AG08396 (cell line): ENCODE data around the gene HEPACAM2.
A peak's percentile ranks its signal among the peaks of the same experiment; 100 is the strongest.

Experiments used
- DNase-seq: peaks from one replicate; pipeline ENCODE4 v3.0.0; 2012; ENCODE audit warnings: low spot score, mixed read lengths

HEPACAM2 gene

DNA sequence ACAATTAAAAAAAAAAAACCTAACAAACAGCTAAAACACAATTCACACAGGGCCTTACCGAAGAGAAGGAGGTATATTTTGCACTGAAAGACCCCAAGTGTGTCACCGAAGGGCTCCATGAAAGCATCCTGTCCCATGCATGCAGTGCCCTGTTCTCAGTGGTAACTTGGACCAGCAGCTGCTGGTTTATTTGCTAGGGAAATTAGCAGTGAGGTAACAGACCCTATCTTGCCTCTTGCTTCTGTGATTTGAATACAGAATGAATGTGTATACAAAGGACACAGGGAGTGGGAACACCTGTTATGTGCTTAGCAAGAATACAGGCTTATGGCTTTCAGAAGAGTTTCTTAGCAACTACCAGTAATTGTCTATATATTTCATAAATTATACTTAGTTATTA lies at the start of gene HEPACAM2:
Gene HEPACAM2 (minus strand): TSS at position 160 of the 400 bp plus-strand sequence.
- no peak for DNase-seq

- no peak for DNase-seq
These were observed 39.0 kb upstream of the HEPACAM2 start for GRCh38 chr7:93265220-93265619.

- DNase-seq = no peak
These were observed 36.3 kb upstream of the HEPACAM2 start for GRCh38 chr7:93262535-93262934.

GRCh38 chr7:93258661-93259060 lies 32.4 kb upstream of the HEPACAM2 start:
- no peak for DNase-seq

DNA sequence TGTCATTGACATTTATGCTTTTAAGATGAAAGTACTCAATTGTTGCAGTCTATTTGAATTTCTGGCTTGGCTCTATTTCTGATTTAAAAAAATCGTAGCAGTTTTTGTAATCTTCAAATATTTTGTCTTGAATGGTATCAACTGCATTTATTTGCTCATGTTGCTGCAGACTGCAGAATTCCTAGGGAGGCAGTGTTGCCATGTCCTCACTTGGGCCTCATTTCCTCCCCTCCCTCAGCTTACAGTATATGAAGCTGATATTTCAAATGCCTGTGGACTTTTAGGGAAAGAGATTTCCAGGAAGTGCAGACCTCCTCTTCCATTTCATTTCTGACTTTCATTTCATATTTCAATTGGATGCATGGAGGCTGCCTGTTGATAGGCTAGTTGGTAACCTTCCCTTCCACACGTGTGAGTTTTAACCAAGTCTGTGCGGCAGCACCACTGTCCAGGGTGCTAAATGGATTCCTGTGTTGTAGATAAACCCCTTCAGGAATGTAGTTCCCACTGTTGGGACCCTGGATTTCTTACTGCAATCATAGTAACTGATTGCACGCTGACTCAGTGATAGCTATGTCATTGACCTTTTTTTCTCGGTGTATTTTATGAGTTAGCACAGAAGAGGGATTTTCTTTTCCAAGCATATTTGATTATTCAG lies 23.4 kb upstream of the HEPACAM2 start:
- no peak for DNase-seq

DNA sequence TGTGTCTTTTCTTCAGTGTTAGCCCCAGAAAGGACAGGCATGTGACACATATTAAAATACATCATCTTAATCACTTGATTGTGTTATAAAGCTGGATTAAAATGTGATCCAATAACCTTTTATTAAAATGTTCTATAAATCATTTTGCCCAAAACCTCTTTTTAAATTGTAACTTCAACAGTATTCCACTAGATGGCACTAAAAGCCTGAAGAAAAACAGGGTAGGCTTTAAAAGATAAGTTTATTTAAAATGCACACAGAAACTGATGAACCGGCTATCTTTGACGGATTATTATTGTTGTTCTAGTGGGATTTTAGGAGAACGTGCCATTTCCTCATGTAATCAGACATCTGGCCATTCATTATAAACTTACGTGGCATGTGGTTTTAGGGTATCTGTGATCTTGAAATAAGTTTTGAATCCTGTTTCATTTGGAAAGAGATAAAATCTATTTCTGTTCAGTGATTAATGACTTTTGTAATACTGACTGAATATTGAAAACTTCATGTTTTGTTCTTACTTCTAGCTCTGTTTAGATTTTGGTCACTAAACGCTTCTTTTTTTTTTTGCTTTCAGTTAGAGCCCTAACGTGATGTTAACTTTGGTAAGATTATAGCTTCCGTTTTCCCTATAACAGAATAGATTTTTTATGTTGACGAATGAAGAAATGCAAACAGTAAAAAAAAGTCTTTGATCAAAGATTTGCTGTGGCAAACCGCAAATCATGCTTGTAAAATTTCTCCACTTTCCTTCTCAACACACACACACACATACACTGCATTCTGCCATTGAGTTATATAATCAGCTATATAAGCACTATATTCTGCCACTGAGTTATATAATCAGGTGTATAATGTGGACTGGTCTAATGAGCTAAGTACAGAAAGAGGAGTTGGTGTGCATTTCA lies 19.5 kb upstream of the HEPACAM2 start:
- peak; percentile 3 for DNase-seq

DNA sequence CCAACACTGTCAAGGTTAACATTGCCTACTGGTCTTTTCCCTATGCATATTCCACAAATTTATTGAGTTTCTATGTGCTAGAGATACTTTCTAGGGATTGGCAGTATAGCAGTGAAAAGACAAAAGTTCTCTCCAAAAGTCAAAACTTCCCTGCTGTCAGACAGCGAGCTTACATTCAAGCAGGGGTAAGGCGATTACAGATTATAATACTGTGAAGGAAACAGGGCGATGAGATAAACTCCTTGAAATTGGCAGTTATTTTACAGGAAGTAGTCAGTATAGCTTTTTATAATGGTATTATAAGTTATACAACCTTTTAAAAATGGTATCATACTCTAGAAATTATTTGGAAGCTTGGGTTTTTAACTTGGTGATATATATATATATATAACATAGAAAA lies 15.8 kb upstream of the HEPACAM2 start:
- DNase-seq = no peak

GRCh38 chr7:93239824-93240223 lies 13.6 kb upstream of the HEPACAM2 start:
- no peak for DNase-seq

GRCh38 chr7:93238748-93239147 lies 12.5 kb upstream of the HEPACAM2 start:
- no peak for DNase-seq

DNA sequence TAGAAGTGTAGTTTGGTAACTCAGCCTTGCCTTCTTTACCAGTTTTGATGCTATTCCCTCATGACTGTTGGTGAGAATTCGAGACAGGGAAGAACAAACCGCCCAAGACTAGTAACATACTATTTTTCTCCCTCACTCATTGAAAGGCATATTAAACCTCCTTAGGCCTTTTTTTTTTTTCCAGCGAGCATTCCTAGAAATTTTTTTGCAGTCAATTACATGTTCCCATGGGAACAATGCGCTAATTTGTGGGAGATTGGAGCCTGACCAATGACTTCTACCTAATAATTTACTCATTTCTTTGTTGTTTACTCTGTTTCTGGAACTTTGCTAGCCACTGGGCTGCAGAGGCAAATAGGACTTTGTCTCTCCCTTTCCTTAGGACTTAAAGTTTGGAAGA lies 11.9 kb upstream of the HEPACAM2 start:
- DNase-seq = no peak

GRCh38 chr7:93235541-93235940 lies 9.3 kb upstream of the HEPACAM2 start:
- no peak for DNase-seq

GRCh38 chr7:93232673-93233018 lies 6.4 kb upstream of the HEPACAM2 start:
- DNase-seq = no peak

- DNase-seq = peak; percentile 94
These were observed 5.8 kb upstream of the HEPACAM2 start, which contains the start of gene VPS50 for GRCh38 chr7:93231799-93232672. TSS of gene VPS50 (plus strand) at chr7:93232366. CDS start at chr7:93232468, 102 bp downstream.

GRCh38 chr7:93231259-93231658 lies 5.0 kb upstream of the HEPACAM2 start:
- no peak for DNase-seq

- DNase-seq = peak; percentile 28
These were observed 2.0 kb upstream of the HEPACAM2 start for GRCh38 chr7:93228302-93228701.

DNA sequence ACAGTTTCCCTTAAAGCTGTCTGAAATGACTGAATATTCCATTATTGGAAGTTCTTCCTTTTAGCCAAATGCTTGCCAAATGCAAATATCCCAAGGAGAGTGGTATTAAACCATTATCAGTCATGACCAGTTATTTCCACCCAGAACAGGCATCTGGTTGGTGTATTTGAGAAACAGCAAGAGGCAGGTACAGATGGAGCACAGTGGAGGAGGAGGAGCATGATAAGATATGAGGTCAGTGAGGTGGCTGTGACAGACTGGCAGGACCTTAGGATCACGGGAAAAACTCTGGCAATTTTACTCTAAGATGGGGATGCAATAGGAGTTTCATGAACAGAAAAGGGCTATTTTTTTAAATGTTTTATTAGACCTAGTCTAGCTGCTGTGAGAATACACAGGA lies 6.4 kb downstream of the HEPACAM2 start:
- no peak for DNase-seq

DNA sequence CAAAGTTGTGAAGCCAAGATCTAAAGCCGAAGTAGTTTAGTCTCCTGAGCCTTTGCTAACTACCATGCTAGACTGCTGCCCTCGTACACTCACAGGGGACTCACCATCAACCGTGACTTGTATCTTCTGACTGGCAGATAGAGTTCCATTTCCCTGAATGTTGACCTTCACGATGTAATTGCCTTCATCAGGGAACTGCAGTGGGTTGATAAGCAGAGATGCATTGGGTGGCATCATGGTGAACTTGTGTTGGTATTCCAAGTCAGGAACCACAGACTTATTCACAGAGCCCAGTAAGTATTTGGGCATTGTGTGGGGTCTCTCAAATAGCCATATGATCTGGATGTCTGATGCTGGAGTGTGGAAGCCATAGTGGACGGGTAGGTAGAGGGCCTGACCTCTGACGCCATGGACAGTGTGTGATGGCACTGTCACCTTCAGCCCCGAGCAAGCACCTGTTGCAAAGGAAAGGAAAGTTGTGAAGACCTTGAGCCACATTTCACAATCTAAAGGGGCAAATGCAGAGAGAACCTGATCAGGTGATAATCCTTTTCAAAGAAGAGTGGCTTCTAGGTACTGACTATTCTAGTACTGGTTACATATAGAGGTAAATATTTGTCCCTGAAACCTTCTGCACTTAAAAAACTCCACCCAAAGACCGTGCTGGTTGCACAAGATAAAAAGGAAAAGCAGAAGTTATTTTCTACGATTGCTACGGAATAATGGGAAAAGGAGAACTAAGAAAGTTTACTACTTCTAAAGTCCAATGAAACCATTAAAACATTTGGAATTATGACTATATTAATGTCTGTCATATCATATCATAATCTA lies 7.1 kb downstream of the HEPACAM2 start:
- no peak for DNase-seq

GRCh38 chr7:93212881-93213280 lies 13.4 kb downstream of the HEPACAM2 start:
- DNase-seq = no peak

DNA sequence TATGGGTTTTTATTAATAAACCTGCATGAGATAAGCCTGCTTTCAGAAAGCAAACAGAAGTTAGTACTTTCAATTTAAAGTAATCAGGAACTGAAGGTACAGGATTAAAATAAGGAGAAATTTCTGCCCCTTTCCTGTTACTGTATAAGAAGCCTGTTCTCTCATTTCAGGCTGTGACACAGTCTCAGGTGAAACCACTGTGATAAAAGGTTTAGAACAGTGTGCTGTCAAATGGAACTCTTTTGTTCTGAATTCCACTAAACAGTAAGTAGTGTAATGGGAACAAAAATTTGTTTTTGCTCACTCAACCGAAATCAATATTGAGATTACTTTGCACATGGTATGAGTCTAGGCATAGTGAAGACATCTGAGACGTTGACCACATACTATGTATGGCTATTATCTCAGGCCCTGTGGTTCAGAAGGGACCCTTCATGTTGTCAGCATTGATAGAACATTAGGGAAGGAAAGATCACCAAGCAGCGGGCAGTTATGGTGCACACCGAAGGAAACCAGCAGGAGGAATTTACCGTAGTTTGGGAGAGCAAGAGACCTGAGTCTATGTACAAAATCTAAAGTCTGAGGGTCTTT lies 14.9 kb downstream of the HEPACAM2 start:
- DNase-seq = no peak

DNA sequence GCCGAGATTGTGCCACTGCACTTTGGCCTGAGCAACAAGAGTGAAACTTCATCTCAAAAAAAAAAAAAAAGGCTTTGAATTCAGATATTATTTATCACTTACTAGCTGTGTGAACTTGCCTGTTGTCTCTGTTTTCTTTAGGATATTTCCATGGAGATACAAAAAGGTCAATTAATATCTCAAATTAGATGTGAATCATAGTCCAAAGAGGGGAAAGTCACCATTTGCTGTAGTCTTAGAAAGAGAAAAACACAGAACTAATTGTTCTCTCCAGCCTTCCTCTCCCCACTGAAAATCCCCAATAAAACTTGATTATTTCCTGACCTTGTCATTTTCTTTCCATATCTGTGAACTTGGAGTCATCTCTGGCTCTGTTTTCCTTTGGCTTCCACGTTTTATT lies 21.2 kb downstream of the HEPACAM2 start:
- DNase-seq = no peak

GRCh38 chr7:93203496-93203895 lies 22.8 kb downstream of the HEPACAM2 start:
- DNase-seq = no peak
